Endometrial microvascular endothelial cells (primary cell): ENCODE data around the gene CCDC192. TPM values are rescaled to one million over a fixed set of nuclear protein-coding genes. Genes with fewer than 3 reads are reported as not detected.
"Not testable (repeated sequence)": the region's sequence is repeated elsewhere in the genome, so short reads cannot be mapped to it uniquely, and the experiment has no call there.

Source experiments
- in situ Hi-C: cut with HindIII; loops from 2 replicates; pipeline ENCODE4 v1.10.0; 2017; ENCODE audit warnings: low sequenced_read_pairs, low pct_unique_long_range_greater_than_20kb; ENCODE audit errors: inconsistent ontology term
- total RNA-seq: library from RNA; depleted of rRNA; stranded (reverse); fragments of >200 nt; gene quantifications from one replicate; pipeline ENCODE4 v1.2.3, GENCODE V29; 2015; ENCODE audit errors: inconsistent ontology term

Gene CCDC192
- total RNA-seq, 1 donor from 2014 or later = not detected

GRCh38 chr5:127695346-127695745 is 7.8 kb upstream of the CCDC192 start:
- in situ Hi-C loops = no loop called here

GRCh38 chr5:127696683-127697082 is 6.5 kb upstream of the CCDC192 start:
- in situ Hi-C loops = no loop called here

- in situ Hi-C loops = no loop called here
Observed at GRCh38 chr5:127697894-127698600, 5.1 kb upstream of the CCDC192 start.

- in situ Hi-C loops = no loop called here
Observed at GRCh38 chr5:127699416-127699815, 3.8 kb upstream of the CCDC192 start.

- in situ Hi-C loops = no loop called here
Observed at GRCh38 chr5:127700237-127700766, 2.9 kb upstream of the CCDC192 start.

GRCh38 chr5:127702434-127702833 is 757 bp upstream of the CCDC192 start:
- in situ Hi-C loops = no loop called here

- in situ Hi-C loops = no loop called here
Observed at GRCh38 chr5:127705120-127705892, 2.1 kb downstream of the CCDC192 start.

- in situ Hi-C loops = no loop called here
Observed at GRCh38 chr5:127706691-127707090, 3.5 kb downstream of the CCDC192 start.

GRCh38 chr5:127707209-127707608 is 4.0 kb downstream of the CCDC192 start:
- in situ Hi-C loops = no loop called here

- in situ Hi-C loops = not testable (repeated sequence)
Observed at GRCh38 chr5:127713083-127713482, 9.9 kb downstream of the CCDC192 start.

- in situ Hi-C loops = no loop called here
Observed at GRCh38 chr5:127718181-127718580, 15.0 kb downstream of the CCDC192 start.

GRCh38 chr5:127723571-127723970 is 20.4 kb downstream of the CCDC192 start:
- in situ Hi-C loops = no loop called here

- in situ Hi-C loops = no loop called here
Observed at GRCh38 chr5:127725673-127726072, 22.5 kb downstream of the CCDC192 start.

- in situ Hi-C loops = no loop called here
Observed at GRCh38 chr5:127732963-127733362, 29.8 kb downstream of the CCDC192 start.

GRCh38 chr5:127739348-127739747 is 36.2 kb downstream of the CCDC192 start:
- in situ Hi-C loops = not testable (repeated sequence)

- in situ Hi-C loops = no loop called here
Observed at GRCh38 chr5:127739807-127740384, 36.7 kb downstream of the CCDC192 start.

- in situ Hi-C loops = no loop called here
Observed at GRCh38 chr5:127741412-127741811, 38.2 kb downstream of the CCDC192 start.

- in situ Hi-C loops = no loop called here
Observed at GRCh38 chr5:127744241-127744640, 41.0 kb downstream of the CCDC192 start.

- in situ Hi-C loops = no loop called here
Observed at GRCh38 chr5:127746756-127747155, 43.6 kb downstream of the CCDC192 start.
